HG03342 (cell line): Measurements from ENCODE around the gene NFATC3.

Experiments used
- ATAC-seq: cut with Tn5 transposase; IDR thresholded peaks from one replicate; pipeline ENCODE4 v1.9.1; 2021; ENCODE audit warnings: mild to moderate bottlenecking, moderate library complexity; ENCODE audit not compliant: unreplicated experiment

NFATC3 gene

GRCh38 chr16:68267612-68268405, 182.6 kb downstream of the NFATC3 start:
- ATAC-seq, result no peak

- ATAC-seq, result no peak
Observed at GRCh38 chr16:68269793-68270192, 184.6 kb downstream of the NFATC3 start.

- ATAC-seq, result no peak
Observed at GRCh38 chr16:68270353-68270752, 185.2 kb downstream of the NFATC3 start.

- ATAC-seq, result no peak
Observed at GRCh38 chr16:68272507-68273209, 187.5 kb downstream of the NFATC3 start.

GRCh38 chr16:68273459-68273858, 188.3 kb downstream of the NFATC3 start:
- no peak for ATAC-seq

GRCh38 chr16:68273896-68274295, 188.7 kb downstream of the NFATC3 start:
- ATAC-seq, result no peak

GRCh38 chr16:68274441-68274840, 189.3 kb downstream of the NFATC3 start:
- no peak for ATAC-seq

- peak; percentile 68 for ATAC-seq
Observed at GRCh38 chr16:68275611-68276191, 190.5 kb downstream of the NFATC3 start.

- no peak for ATAC-seq
Observed at GRCh38 chr16:68276223-68276622, 191.1 kb downstream of the NFATC3 start.
